ENCODE results near the gene IFT81. TPM values are rescaled to one million over a fixed set of nuclear protein-coding genes. Genes with fewer than 3 reads are reported as not detected.

Gene IFT81
- total and polyA plus RNA-seq, 2 of the 13 experiments (the other 11 are each of a cell fraction or from before 2014, with no cell fraction given): 4.2 to 13.0 TPM

DNA sequence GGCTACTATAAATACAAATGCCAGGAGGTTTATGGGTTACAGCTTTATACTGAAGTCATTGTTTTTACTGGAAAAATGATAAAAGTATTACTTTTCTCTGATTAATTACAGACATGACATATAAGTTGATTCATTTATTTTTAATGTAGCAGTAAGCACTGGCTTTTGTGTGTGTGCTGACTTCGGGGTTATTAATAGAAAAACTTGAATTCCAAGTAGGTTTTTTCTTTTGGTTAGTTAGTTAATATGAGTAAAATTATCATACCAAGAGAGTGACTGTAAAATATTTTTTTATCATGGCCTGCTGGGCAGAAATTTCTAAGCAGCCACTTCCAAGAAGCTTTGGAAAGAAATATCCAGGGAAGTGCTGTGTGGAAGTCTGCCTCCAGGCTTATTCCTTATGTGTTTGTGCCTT lies 56.4 kb downstream of the IFT81 start:
- H3K27me3 ChIP-seq (ENCODE audit: control insufficient read depth in 1 of 2, insufficient read depth in 2 of 2, low read length in 2 of 2): no peaks in the 10 kb centered on the region
- intact Hi-C loops (cut with micrococcal nuclease; ENCODE audit: unreplicated experiment): no loop called here
- ChIA-PET CTCF (ENCODE audit: low intra/inter-chr PET ratio, low total read pairs) (no interaction called here), POLR2A (no interaction called here)
- H2AFZ ChIP-seq (ENCODE audit: low read length): no peak overlapping the region
- H3K36me3 ChIP-seq (replicated peaks in 1 of 2; ENCODE audit: control insufficient read depth in 1 of 2, insufficient read depth in 2 of 2, low read length in 2 of 2): peaks cover 3 to 6% of the 10 kb centered on the region in 2 experiments; a peak in 3 of 5 replicates
- ATAC-seq (no peak), DNase-seq (ENCODE audit: low spot score) (no peak), FAIRE-seq (no peak)
- H3K79me2 ChIP-seq (ENCODE audit: insufficient read depth, low read length): no peaks in the 10 kb centered on the region
- 93% methylated on average over 1 of the region's 1 CpG for WGBS (ENCODE audit: low lambda C conversion rate)
- H4K20me1 ChIP-seq (ENCODE audit: insufficient read depth, low read length): no peaks in the 10 kb centered on the region
- H3K9ac ChIP-seq (ENCODE audit: insufficient read depth, low read depth, low read length): no peak overlapping the region
- no TSS peak for BruUV-seq (replicated peaks)
- TF ChIP-seq ZNF777 (CRISPR knock-in tag; IDR thresholded peaks at IDR 0.05) (no peak), GTF3A (CRISPR knock-in tag; conservative IDR thresholded peaks at IDR 0.05) (no peak), ZBTB49 (CRISPR knock-in tag; IDR thresholded peaks at IDR 0.05; ENCODE audit: borderline replicate concordance) (no peak), TEAD3 (CRISPR knock-in tag; optimal IDR thresholded peaks at IDR 0.05; ENCODE audit: borderline replicate concordance) (no peak), CBX1 (IDR thresholded peaks at IDR 0.05; ENCODE audit: low read depth) (no peak), ZNF614 (CRISPR knock-in tag; IDR thresholded peaks at IDR 0.05; ENCODE audit: borderline replicate concordance) (no peak), MATR3 (CRISPR knock-in tag; IDR thresholded peaks at IDR 0.05) (no peak), NONO (IDR thresholded peaks at IDR 0.05) (no peak), NONO (CRISPR knock-in tag; conservative IDR thresholded peaks at IDR 0.05) (no peak)
- TF ChIP-seq, protein P1, sequence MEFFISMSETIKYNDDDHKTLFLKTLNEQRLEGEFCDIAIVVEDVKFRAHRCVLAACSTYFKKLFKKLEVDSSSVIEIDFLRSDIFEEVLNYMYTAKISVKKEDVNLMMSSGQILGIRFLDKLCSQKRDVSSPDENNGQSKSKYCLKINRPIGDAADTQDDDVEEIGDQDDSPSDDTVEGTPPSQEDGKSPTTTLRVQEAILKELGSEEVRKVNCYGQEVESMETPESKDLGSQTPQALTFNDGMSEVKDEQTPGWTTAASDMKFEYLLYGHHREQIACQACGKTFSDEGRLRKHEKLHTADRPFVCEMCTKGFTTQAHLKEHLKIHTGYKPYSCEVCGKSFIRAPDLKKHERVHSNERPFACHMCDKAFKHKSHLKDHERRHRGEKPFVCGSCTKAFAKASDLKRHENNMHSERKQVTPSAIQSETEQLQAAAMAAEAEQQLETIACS (CRISPR knock-in tag; IDR thresholded peaks at IDR 0.05): no peak
- TF ChIP-seq, protein P2, sequence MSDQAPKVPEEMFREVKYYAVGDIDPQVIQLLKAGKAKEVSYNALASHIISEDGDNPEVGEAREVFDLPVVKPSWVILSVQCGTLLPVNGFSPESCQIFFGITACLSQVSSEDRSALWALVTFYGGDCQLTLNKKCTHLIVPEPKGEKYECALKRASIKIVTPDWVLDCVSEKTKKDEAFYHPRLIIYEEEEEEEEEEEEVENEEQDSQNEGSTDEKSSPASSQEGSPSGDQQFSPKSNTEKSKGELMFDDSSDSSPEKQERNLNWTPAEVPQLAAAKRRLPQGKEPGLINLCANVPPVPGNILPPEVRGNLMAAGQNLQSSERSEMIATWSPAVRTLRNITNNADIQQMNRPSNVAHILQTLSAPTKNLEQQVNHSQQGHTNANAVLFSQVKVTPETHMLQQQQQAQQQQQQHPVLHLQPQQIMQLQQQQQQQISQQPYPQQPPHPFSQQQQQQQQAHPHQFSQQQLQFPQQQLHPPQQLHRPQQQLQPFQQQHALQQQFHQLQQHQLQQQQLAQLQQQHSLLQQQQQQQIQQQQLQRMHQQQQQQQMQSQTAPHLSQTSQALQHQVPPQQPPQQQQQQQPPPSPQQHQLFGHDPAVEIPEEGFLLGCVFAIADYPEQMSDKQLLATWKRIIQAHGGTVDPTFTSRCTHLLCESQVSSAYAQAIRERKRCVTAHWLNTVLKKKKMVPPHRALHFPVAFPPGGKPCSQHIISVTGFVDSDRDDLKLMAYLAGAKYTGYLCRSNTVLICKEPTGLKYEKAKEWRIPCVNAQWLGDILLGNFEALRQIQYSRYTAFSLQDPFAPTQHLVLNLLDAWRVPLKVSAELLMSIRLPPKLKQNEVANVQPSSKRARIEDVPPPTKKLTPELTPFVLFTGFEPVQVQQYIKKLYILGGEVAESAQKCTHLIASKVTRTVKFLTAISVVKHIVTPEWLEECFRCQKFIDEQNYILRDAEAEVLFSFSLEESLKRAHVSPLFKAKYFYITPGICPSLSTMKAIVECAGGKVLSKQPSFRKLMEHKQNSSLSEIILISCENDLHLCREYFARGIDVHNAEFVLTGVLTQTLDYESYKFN (CRISPR knock-in tag; conservative IDR thresholded peaks at IDR 0.05): no peak
- no peaks in the 10 kb centered on the region for H3K4me1 ChIP-seq (ENCODE audit: insufficient read depth, low read length)
- no peak overlapping the region for H3K27ac ChIP-seq (ENCODE audit: extremely low read length, insufficient read depth, low read length)
- no peaks in the 10 kb centered on the region for H3K9me3 ChIP-seq (ENCODE audit: low read length)
- H3K4me3 ChIP-seq (replicated peaks in 1 of 3; ENCODE audit: insufficient read depth in 1 of 3, low read depth in 2 of 3, low read length in 3 of 3): no peak overlapping the region
- H3K4me2 ChIP-seq (ENCODE audit: low read depth, low read length): no peak overlapping the region
- in situ Hi-C loops (cut with HindIII; ENCODE audit: extremely low pct_ligation_motif_present, low pct_unique_long_range_greater_than_20kb): no loop called here

Measured in HepG2 (cell line).